Loucy (cell line): ENCODE measurements around the gene PSMG4.

Experiments
- H2AFZ ChIP-seq: fragments of 200-600 bp; sonication (generic); 2 replicates; pipeline ENCODE4 v1.6.0; 2016; ENCODE audit warnings: antibody characterized with exemption, mild to moderate bottlenecking, low read length, moderate library complexity
- H3F3A ChIP-seq: fragments of 200-600 bp; 2 replicates; pipeline ENCODE4 v1.6.0; 2016; ENCODE audit warnings: antibody characterized with exemption, low read depth, mild to moderate bottlenecking
- H3K27me3 ChIP-seq: fragments of 200-600 bp; sonication (generic); 2 replicates; pipeline ENCODE4 v1.6.1; 2014; ENCODE audit warnings: low read length, mild to moderate bottlenecking; ENCODE audit not compliant: insufficient read depth, poor library complexity, severe bottlenecking
- H3K36me3 ChIP-seq: fragments of 200-600 bp; sonication (generic); 2 replicates; pipeline ENCODE4 v1.6.1; 2016; ENCODE audit warnings: low read length; ENCODE audit not compliant: insufficient read depth
- H3K4me1 ChIP-seq: fragments of 200-600 bp; sonication (generic); 2 replicates; pipeline ENCODE4 v1.5.1; 2014; ENCODE audit warnings: low read length, mild to moderate bottlenecking; ENCODE audit not compliant: insufficient read depth, poor library complexity, severe bottlenecking
- H3K4me2 ChIP-seq: fragments of 200-600 bp; sonication (generic); 2 replicates; pipeline ENCODE4 v1.6.0; 2014; ENCODE audit warnings: antibody characterized with exemption, low read length, low read depth, mild to moderate bottlenecking; ENCODE audit not compliant: poor library complexity, severe bottlenecking
- H3K4me3 ChIP-seq: fragments of 200-600 bp; sonication (generic); 2 replicates; pipeline ENCODE4 v1.5.1; 2014; ENCODE audit warnings: low read length, mild to moderate bottlenecking, mixed read lengths; ENCODE audit not compliant: poor library complexity, severe bottlenecking
- H3K79me2 ChIP-seq: fragments of 200-600 bp; sonication (generic); 2 replicates; pipeline ENCODE4 v1.6.1; 2014; ENCODE audit warnings: low read length; ENCODE audit not compliant: insufficient read depth
- H3K9ac ChIP-seq: fragments of 200-600 bp; sonication (generic); 2 replicates; pipeline ENCODE4 v1.6.0; 2014; ENCODE audit warnings: mild to moderate bottlenecking, low read depth, low read length, moderate library complexity; ENCODE audit not compliant: poor library complexity, severe bottlenecking
- H3K9me2 ChIP-seq: fragments of 200-600 bp; sonication (generic); replicated peaks from 2 replicates; pipeline ENCODE4 v1.6.1; 2016; ENCODE audit warnings: low read depth, low read length, mixed read lengths
- H3K9me3 ChIP-seq: fragments of 200-600 bp; sonication (generic); 2 replicates; pipeline ENCODE4 v1.6.1; 2014; ENCODE audit warnings: mild to moderate bottlenecking, antibody characterized with exemption, low read length, low read depth; ENCODE audit not compliant: insufficient read depth
- H4K20me1 ChIP-seq: fragments of 200-600 bp; sonication (generic); 2 replicates; pipeline ENCODE4 v1.6.0; 2014; ENCODE audit warnings: antibody characterized with exemption, low read length, mild to moderate bottlenecking; ENCODE audit not compliant: insufficient read depth, poor library complexity, severe bottlenecking
- CTCF ChIP-seq: fragments of 200-600 bp; sonication (generic); conservative IDR thresholded peaks from 2 replicates; pipeline ENCODE4 v1.5.1; 2014; ENCODE audit warnings: mild to moderate bottlenecking, antibody characterized with exemption, low read length
- EZH2phosphoT487 ChIP-seq: fragments of 200-600 bp; IDR thresholded peaks from 2 replicates; pipeline ENCODE4 v1.6.1; 2018; ENCODE audit warnings: antibody characterized with exemption, mild to moderate bottlenecking, moderate library complexity, borderline replicate concordance

PSMG4 gene

GRCh38 chr6:3280091-3280490, 21.3 kb downstream of the PSMG4 start:
- Histone ChIP-seq H3K27me3 (no peaks in the 10 kb centered on the region), H3K79me2 (no peaks in the 10 kb centered on the region), H3K4me1 (peaks cover 13% of the 10 kb centered on the region), H3K9ac (no peak overlapping the region), H3K4me3 (no peak overlapping the region), H3K9me2 (no peaks in the 10 kb centered on the region), H4K20me1 (no peaks in the 10 kb centered on the region), H3K9me3 (no peaks in the 10 kb centered on the region), H3F3A (no peaks in the 10 kb centered on the region), H3K36me3 (no peaks in the 10 kb centered on the region), H2AFZ (no peak overlapping the region), H3K4me2 (no peak overlapping the region)
- no peak for TF ChIP-seq CTCF
- no peak for TF ChIP-seq EZH2phosphoT487

DNA sequence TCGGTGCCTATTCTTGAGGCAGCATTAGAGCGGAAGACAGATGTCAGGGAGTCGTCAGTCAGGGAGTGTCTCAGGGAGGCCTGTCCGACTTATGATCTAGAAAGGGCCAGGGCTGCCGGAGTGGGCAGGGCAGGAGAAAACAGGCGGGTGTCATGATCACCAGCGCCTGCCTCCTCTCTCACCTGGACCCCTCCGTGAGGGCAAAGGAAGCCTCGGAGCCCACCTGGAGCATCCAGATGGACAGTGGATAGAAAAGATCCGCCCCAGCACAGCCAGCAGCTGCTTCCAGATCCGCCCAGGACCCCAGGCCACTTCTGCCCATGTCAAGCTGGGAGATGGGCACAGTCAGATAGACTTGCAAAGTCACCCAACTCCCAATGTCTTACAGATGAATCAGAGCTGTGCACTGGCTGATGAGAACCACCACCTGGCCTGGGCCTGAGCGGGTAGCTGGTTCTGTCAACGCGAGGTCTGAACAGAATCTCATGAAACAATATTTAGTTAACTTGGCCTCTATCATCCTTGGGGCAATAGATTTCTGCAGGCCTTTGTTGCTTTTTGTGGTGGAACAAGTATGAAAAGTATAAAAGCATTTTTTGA, 22.2 kb downstream of the PSMG4 start:
- H4K20me1 ChIP-seq, result no peaks in the 10 kb centered on the region
- H3K79me2 ChIP-seq, result no peaks in the 10 kb centered on the region
- no peaks in the 10 kb centered on the region for H3K27me3 ChIP-seq
- no peaks in the 10 kb centered on the region for H3K9me3 ChIP-seq
- no peak overlapping the region for H2AFZ ChIP-seq
- H3K4me1 ChIP-seq, result peaks cover 13% of the 10 kb centered on the region
- H3K9me2 ChIP-seq, result no peaks in the 10 kb centered on the region
- H3K4me2 ChIP-seq, result no peak overlapping the region
- no peak overlapping the region for H3K4me3 ChIP-seq
- H3F3A ChIP-seq, result no peaks in the 10 kb centered on the region
- H3K9ac ChIP-seq, result no peak overlapping the region
- TF ChIP-seq CTCF, result no peak
- no peak for TF ChIP-seq EZH2phosphoT487
- no peaks in the 10 kb centered on the region for H3K36me3 ChIP-seq

DNA sequence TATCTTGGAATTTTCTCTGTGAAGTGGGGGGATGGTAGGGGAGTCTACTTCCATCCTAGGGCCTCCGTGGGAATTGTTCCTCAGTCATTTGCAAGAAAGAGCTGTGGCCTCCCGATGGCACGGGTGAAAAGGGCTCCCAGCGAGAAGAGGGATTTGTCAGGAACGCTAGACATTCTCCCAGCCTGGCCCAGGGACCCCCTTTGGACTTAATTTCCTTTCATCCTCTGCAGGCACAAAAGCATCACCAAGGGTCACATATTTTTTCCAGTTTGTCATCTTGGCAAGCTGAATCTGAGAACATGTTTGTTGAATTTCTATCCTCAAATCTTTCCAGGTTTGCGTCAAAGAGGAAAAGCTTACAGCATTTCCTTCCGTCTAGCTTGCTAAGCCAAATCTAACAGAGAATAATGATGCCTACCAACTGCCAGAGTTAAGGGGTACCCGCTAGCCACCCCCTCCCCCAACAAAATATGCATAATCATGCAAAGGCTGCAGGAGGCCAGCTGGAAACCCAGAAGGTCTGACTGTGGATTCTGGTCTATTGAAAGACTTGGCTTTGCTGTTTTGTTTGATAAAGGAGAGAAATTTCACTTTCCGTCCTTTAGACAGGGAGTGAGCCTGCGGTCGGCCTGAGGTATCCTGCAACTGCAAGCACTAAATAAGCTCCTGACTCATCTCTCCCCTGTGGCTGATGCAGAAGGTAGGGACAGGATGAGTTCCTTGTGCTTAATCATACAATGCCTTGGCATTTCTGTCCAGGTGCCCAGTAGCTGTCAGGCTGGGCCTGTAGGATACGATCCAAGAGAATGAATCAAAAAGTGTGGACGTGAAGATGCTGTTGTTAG, 23.1 kb downstream of the PSMG4 start:
- no peak overlapping the region for H3K4me3 ChIP-seq
- H3K27me3 ChIP-seq, result no peaks in the 10 kb centered on the region
- H2AFZ ChIP-seq, result no peak overlapping the region
- H3K79me2 ChIP-seq, result no peaks in the 10 kb centered on the region
- H3K4me2 ChIP-seq, result no peak overlapping the region
- H3K9me2 ChIP-seq, result no peaks in the 10 kb centered on the region
- no peaks in the 10 kb centered on the region for H3F3A ChIP-seq
- no peaks in the 10 kb centered on the region for H3K9me3 ChIP-seq
- peaks cover 13% of the 10 kb centered on the region for H3K4me1 ChIP-seq
- H3K9ac ChIP-seq, result no peak overlapping the region
- TF ChIP-seq CTCF (no peak), EZH2phosphoT487 (no peak)
- H4K20me1 ChIP-seq, result no peaks in the 10 kb centered on the region
- no peaks in the 10 kb centered on the region for H3K36me3 ChIP-seq
